Lower leg skin (tissue), 4 donors: ENCODE data around the gene LMOD1. TPM values are rescaled to one million over a fixed set of nuclear protein-coding genes. Genes with fewer than 3 reads are reported as not detected.

Experiments
- DNase-seq, 2 donors: peaks; one replicate each; pipeline ENCODE4 v3.0.0-alpha.2; 2019; ENCODE audit warnings: low spot score in 2 of 2
- H3K4me3 ChIP-seq: fragments of 200-600 bp; sonication (generic); 2 replicates; pipeline ENCODE4 v1.5.1; 2017; ENCODE audit warnings: mild to moderate bottlenecking, low read depth; ENCODE audit not compliant: poor library complexity, severe bottlenecking
- POLR2A ChIP-seq, 2 donors: fragments of 450-650 bp; IDR thresholded peaks; one replicate each; pipeline ENCODE4 v1.6.1; 2016 to 2017; ENCODE audit warnings: antibody characterized with exemption in 2 of 2, mild to moderate bottlenecking in 1 of 2, moderate library complexity in 1 of 2
- WGBS, 2 donors: methylation state at CpG; one replicate each; pipeline ENCODE4 v1.1.5; 2018; 5-methylcytosine and 5-hydroxymethylcytosine counted together
- intact Hi-C: fragments of 100-400 bp; cut with DNase I; formaldehyde crosslinking; loops from one replicate; pipeline ENCODE4 v1.15.0; 2023; ENCODE audit warnings: low total_unique reads
- total RNA-seq, 4 donors: library from RNA; depleted of rRNA; stranded (reverse); fragments of >200 nt; gene quantifications; one replicate each; pipeline ENCODE4 v1.1.0, GENCODE V29; 2016
- TF ChIP-seq, protein P1 (sequence below), 3 donors: fragments of 450-650 bp; IDR thresholded peaks; one replicate each; pipeline ENCODE4 v1.5.1; 2016; ENCODE audit warnings: antibody characterized with exemption in 3 of 3, mild to moderate bottlenecking in 3 of 3, moderate library complexity in 2 of 3

LMOD1 gene
- total RNA-seq, 4 donors from 2014 or later: 11.2 to 56.7 (median 23.4) TPM

DNA sequence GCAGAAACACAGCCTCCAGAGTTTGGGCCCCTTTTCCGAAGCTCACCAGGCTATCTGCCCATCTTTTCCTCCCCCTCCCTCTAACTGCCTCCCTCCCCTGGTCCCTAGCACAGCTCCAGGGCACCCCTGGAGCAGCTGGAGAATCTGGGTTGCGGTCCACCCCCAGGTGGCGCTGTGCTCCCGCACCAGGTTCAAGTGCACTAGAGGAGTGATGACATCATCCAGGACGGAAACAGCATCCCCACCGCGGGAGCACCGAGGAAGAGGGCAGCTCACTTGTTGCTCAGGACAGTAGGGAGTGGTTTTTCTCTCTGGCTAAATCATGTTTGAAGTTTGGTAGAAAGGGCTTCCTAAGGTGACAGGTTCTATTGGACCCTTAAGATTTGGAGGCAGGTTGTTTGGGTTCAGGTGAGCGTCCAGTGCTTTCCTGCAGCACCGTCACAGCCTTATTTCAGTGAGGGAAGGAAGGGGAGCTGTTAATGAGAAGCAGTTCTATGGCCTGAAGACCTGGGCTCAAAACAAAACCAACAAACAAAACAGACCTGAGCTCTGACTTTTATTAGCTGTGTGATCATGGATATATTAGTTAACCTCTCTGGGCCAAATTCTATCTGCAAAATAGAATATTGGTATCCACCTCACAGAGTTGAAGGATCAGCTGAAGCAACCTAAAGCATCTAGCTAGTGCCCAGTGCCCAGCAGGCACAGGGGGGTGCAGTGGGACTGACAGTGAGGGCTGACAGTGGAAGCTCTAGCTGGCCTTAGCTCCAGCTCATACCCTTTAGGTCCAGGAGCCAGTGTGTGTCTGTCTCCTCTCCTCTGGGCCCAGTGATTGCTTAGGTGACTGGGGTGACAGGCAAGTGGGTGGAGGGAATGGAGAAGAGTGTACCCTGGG, 50.2 kb downstream of the LMOD1 start:
- 15 to 19% methylated on average over 9 to 10 of the region's 10 CpGs for WGBS, 2 donors
- TF ChIP-seq, protein P1, sequence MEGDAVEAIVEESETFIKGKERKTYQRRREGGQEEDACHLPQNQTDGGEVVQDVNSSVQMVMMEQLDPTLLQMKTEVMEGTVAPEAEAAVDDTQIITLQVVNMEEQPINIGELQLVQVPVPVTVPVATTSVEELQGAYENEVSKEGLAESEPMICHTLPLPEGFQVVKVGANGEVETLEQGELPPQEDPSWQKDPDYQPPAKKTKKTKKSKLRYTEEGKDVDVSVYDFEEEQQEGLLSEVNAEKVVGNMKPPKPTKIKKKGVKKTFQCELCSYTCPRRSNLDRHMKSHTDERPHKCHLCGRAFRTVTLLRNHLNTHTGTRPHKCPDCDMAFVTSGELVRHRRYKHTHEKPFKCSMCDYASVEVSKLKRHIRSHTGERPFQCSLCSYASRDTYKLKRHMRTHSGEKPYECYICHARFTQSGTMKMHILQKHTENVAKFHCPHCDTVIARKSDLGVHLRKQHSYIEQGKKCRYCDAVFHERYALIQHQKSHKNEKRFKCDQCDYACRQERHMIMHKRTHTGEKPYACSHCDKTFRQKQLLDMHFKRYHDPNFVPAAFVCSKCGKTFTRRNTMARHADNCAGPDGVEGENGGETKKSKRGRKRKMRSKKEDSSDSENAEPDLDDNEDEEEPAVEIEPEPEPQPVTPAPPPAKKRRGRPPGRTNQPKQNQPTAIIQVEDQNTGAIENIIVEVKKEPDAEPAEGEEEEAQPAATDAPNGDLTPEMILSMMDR (IDR thresholded peaks at IDR 0.05): peak in 1 of 3 donors; percentile 88
- TF ChIP-seq POLR2A (IDR thresholded peaks at IDR 0.05): no peak
- DNase-seq: peak; percentile 78 to 97

DNA sequence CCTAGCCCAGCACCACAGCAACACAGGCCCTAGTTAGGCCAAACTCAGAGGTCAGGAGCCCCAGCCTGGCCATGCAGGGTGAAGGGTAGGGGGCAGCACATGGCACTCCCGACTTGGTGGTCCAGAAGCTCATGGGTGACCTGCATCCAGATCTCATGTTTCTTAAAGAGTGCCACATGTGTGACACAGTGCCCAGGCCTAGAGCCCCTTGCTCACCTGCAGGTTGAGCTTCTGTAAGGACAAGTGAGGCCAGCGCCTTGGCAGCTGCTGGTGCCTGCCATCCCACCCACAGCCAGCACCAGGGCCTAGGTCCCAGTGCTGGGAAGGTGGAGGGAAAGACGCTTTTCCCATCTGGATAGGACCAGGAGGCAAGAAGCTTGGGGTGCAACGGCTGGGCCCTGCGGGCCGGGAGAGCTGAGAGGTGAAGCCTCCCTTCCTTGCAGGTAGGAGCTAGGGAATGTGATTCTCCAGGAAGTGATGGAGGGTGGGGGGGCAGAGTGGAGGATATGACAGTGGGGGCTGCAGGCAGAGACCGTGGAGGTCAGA, 51.2 kb downstream of the LMOD1 start:
- no peak for DNase-seq
- 79 to 82% methylated on average over 7 of the region's 7 CpGs for WGBS, 2 donors
- no peak overlapping the region for H3K4me3 ChIP-seq
- intact Hi-C loops: no loop called here
- TF ChIP-seq POLR2A (IDR thresholded peaks at IDR 0.05): no peak
- TF ChIP-seq, protein P1 (IDR thresholded peaks at IDR 0.05): no peak

More for the DNA sequence above, 50.2 kb downstream of the LMOD1 start:
- intact Hi-C loops: no loop called here
- no peak overlapping the region for H3K4me3 ChIP-seq

DNA sequence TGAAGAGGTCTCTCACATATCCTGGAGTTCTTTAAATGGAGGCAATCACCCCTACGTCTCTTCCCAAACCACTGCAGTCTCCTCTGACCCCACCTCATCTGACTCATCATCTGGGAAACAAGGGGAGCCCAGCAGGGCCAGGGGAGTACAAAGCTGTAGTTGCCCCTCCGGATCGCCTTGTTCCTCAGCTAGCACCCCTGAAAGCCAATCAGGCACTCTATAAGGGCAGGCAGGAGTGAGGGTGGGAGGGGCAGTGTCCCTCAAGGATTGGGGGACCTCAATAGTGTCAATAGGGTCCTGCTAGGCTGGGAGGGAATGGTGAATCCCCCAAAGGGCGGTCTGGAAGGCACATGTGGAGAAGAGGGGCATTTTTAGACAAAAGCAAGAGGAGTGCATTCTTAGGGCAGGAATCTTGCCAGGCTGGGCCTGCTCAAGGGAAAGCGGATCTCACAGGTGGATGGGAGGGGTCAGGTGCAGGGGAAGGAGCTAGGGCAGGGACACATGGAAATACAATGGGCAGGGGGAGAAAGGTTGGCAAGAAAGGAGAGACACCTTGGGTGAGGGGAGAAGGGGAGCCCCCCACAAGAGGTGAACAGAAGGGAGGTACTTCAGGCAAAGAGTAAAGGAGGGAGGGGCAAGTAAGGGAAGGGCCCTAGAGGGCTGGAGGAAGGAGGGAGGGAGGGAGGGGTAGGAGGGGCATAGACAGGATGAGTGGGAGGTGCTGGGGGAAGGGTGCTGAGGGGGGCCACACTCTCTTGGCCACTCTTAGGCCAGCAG, 51.8 kb downstream of the LMOD1 start:
- intact Hi-C loops: loop anchor here (5.0 kb wide), 1 partner anchor 78 kb away; no protein-coding TSS in a partner anchor
- DNase-seq: no peak
- 79 to 81% methylated on average over 5 of the region's 5 CpGs for WGBS, 2 donors

DNA sequence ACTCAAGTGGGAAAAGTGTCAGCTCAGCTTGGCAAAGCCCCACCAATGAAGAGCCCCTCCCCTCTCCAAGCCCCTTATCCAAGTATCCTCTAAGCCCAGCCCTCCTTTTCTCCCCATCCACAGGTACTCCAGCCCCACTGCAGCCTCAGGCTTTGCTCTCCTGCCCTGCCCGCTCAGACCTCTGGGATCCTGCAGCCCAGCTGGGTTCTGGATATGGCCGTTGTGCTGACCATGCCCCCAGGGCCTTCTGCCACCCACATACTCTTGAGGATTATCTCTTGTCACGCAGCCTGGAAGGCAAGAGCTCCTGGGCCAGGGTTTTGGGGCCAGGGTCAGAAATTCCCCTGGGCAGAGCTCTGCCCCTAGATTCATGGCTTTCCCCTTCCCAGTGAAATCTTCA, 52.9 kb downstream of the LMOD1 start:
- TF ChIP-seq, protein P1 (IDR thresholded peaks at IDR 0.05): no peak
- no peak for TF ChIP-seq POLR2A (IDR thresholded peaks at IDR 0.05)
- WGBS, 2 donors: 65 to 75% methylated on average over 3 of the region's 3 CpGs
- H3K4me3 ChIP-seq: no peak overlapping the region
- intact Hi-C loops: loop anchor here (5.0 kb wide), 1 partner anchor 79 kb away; no protein-coding TSS in a partner anchor
- DNase-seq: no peak

More for the DNA sequence above, 51.8 kb downstream of the LMOD1 start:
- no peak for TF ChIP-seq POLR2A (IDR thresholded peaks at IDR 0.05)
- TF ChIP-seq, protein P1 (IDR thresholded peaks at IDR 0.05): no peak
- H3K4me3 ChIP-seq: no peak overlapping the region

DNA sequence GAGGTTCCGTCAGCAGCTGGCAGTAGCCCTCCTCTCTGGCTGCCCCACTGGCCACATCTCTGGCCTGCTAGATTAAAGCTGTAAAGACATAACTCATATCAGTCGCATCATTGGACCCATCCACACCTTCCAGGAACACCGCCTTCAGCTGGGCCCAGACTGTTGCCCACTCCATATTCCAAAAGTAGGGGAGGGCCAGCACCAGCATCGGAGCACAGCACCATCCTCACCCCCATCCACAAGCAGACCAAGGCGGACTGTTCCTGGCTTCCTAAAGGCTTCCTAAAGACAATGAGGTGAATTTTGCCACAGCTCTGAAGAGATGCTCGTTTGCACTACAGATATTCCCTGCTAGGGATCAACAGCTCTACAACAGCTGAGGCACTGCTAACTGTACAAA, 54.1 kb downstream of the LMOD1 start:
- TF ChIP-seq, protein P1 (IDR thresholded peaks at IDR 0.05): no peak
- TF ChIP-seq POLR2A (IDR thresholded peaks at IDR 0.05): no peak
- DNase-seq: no peak
- intact Hi-C loops: loop anchor here (5.0 kb wide), 1 partner anchor 80 kb away; no protein-coding TSS in a partner anchor
- 86 to 87% methylated on average over 6 of the region's 6 CpGs for WGBS, 2 donors
- H3K4me3 ChIP-seq: no peak overlapping the region
